Astrocyte (in vitro differentiated cells and primary cell): ENCODE results near the gene LCN10. TPM values are rescaled to one million over a fixed set of nuclear protein-coding genes. Genes with fewer than 3 reads are reported as not detected.

Experiments
- DNase-seq: peaks from one replicate; pipeline ENCODE4 v3.0.0-alpha.2; 2010; ENCODE audit warnings: low read depth
- FAIRE-seq: peaks from 2 replicates; lab custom pipeline; 2011; peaks lifted over from hg19 to GRCh38; lab: Jason Lieb, UNC
- H2AFZ ChIP-seq: 2 replicates; pipeline ENCODE4 v1.6.0; 2012; ENCODE audit warnings: low read depth, low read length, inconsistent platforms
- H3K27ac ChIP-seq: 2 replicates; pipeline ENCODE4 v1.5.1; 2011; ENCODE audit warnings: low read depth, low read length, inconsistent platforms
- H3K27me3 ChIP-seq: 2 replicates; pipeline ENCODE4 v1.6.0; 2011; ENCODE audit warnings: low read length, inconsistent platforms; ENCODE audit not compliant: insufficient read depth
- H3K36me3 ChIP-seq: 2 replicates; pipeline ENCODE4 v1.5.1; 2011; ENCODE audit warnings: low read length, inconsistent platforms; ENCODE audit not compliant: insufficient read depth
- H3K4me1 ChIP-seq: 2 replicates; pipeline ENCODE4 v1.5.1; 2011; ENCODE audit warnings: low read length, inconsistent platforms; ENCODE audit not compliant: insufficient read depth
- H3K4me2 ChIP-seq: 2 replicates; pipeline ENCODE4 v1.6.0; 2012; ENCODE audit warnings: low read length, inconsistent platforms
- H3K4me3 ChIP-seq: 2 replicates; pipeline ENCODE4 v1.5.1; 2011; ENCODE audit warnings: low read depth, mild to moderate bottlenecking, low read length, inconsistent platforms; ENCODE audit not compliant: insufficient read depth
- H3K79me2 ChIP-seq: 2 replicates; pipeline ENCODE4 v1.6.0; 2012; ENCODE audit warnings: mild to moderate bottlenecking, low read length, inconsistent platforms; ENCODE audit not compliant: insufficient read depth
- H3K9ac ChIP-seq: 2 replicates; pipeline ENCODE4 v1.6.0; 2012; ENCODE audit warnings: mild to moderate bottlenecking, low read length, inconsistent platforms
- H3K9me3 ChIP-seq: 2 replicates; pipeline ENCODE4 v1.5.1; 2012; ENCODE audit warnings: low read depth, mild to moderate bottlenecking, low read length, inconsistent platforms; ENCODE audit not compliant: insufficient read depth
- H4K20me1 ChIP-seq: 2 replicates; pipeline ENCODE4 v1.6.0; 2012; ENCODE audit warnings: low read length, inconsistent platforms; ENCODE audit not compliant: insufficient read depth
- H3K27ac Mint-ChIP-seq: one replicate; pipeline ENCODE4 v1.8.0; 2021; ENCODE audit warnings: mild to moderate bottlenecking, mixed read lengths; ENCODE audit not compliant: unreplicated experiment
- H3K27me3 Mint-ChIP-seq: one replicate; pipeline ENCODE4 v1.8.0; 2021; ENCODE audit warnings: low read depth, mixed read lengths; ENCODE audit not compliant: unreplicated experiment
- H3K36me3 Mint-ChIP-seq: one replicate; pipeline ENCODE4 v1.8.0; 2021; ENCODE audit warnings: low read depth, mixed read lengths; ENCODE audit not compliant: unreplicated experiment
- H3K4me1 Mint-ChIP-seq: one replicate; pipeline ENCODE4 v1.8.0; 2021; ENCODE audit warnings: low read depth, mixed read lengths; ENCODE audit not compliant: unreplicated experiment
- H3K4me3 Mint-ChIP-seq: one replicate; pipeline ENCODE4 v1.8.0; 2021; ENCODE audit warnings: mild to moderate bottlenecking, moderate library complexity, mixed read lengths; ENCODE audit not compliant: unreplicated experiment
- H3K9me3 Mint-ChIP-seq: one replicate; pipeline ENCODE4 v1.8.0; 2021; ENCODE audit warnings: mild to moderate bottlenecking, mixed read lengths; ENCODE audit not compliant: unreplicated experiment
- CTCF ChIP-seq: IDR thresholded peaks from 2 replicates; pipeline ENCODE4 v1.5.1; 2011; ENCODE audit warnings: low read depth, mild to moderate bottlenecking, inconsistent platforms, low read length, moderate library complexity; ENCODE audit not compliant: insufficient read depth
- EZH2 ChIP-seq: IDR thresholded peaks from 2 replicates; pipeline ENCODE4 v1.6.1; 2012; ENCODE audit warnings: mild to moderate bottlenecking, low read length, inconsistent platforms; ENCODE audit not compliant: insufficient read depth
- total RNA-seq: library from RNA; stranded (reverse); gene quantifications from 2 replicates; pipeline ENCODE4 v1.2.1, GENCODE V29; 2021

The LCN10 gene
- total RNA-seq, 1 donor from 2014 or later = not detected

GRCh38 chr9:136763649-136764035 is 20.9 kb upstream of the LCN10 start:
- no peak for TF ChIP-seq CTCF
- TF ChIP-seq EZH2 = no peak
- H3K36me3 ChIP-seq = no peaks in the 10 kb centered on the region
- H4K20me1 ChIP-seq = no peaks in the 10 kb centered on the region
- no peaks in the 10 kb centered on the region for H3K9me3 Mint-ChIP-seq
- H3K4me1 Mint-ChIP-seq = no peaks in the 10 kb centered on the region
- no peak overlapping the region for H3K4me3 Mint-ChIP-seq
- no peak overlapping the region for H3K4me2 ChIP-seq
- peaks cover 15% of the 10 kb centered on the region for H3K27me3 Mint-ChIP-seq
- no peaks in the 10 kb centered on the region for H3K4me1 ChIP-seq
- H3K9me3 ChIP-seq = no peaks in the 10 kb centered on the region
- DNase-seq (no peak), FAIRE-seq (no peak)
- no peak overlapping the region for H3K27ac ChIP-seq
- H2AFZ ChIP-seq = no peak overlapping the region
- no peak overlapping the region for H3K4me3 ChIP-seq
- no peak overlapping the region for H3K9ac ChIP-seq
- no peaks in the 10 kb centered on the region for H3K36me3 Mint-ChIP-seq
- H3K27me3 ChIP-seq = peaks cover 3% of the 10 kb centered on the region
- H3K79me2 ChIP-seq = no peaks in the 10 kb centered on the region
- H3K27ac Mint-ChIP-seq = no peak overlapping the region

DNA sequence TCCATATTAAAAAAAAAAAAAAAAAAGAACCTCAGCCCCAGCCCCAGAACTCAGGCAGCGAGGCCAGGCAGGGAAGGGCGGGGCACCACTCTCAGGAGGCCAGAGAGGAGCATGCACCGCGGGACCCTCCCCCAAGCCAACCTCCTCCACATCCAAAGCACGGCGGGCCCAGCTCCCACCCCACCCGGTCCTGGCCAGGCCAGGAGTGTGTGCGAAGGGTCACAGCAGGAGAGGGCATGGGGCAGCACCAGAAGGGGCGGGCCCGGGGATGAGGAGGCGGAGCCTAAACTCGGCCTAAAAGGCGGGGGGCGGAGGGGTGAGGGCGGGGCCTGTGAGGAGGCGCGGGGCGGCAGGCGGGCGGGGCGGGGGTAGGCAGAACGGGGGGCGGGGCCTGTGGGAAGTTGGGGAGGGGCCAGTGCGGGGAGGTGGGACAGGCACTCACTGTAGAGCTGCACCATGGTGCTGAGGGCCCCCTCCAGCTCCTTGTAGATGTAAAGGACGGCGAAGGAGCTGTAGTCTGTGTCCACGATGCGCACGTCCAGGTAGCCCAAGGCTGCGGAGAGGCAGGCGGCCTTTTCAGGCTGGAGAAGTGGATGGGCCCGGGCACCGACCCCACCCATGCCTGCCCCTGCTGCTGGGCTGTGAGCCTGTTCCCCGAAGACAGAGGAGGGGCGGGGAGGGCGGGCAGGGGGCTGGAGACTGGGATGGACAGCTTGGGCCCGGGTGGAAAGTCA is 20.3 kb upstream of the LCN10 start:
- DNase-seq (no peak), FAIRE-seq (no peak)
- no peaks in the 10 kb centered on the region for H3K36me3 ChIP-seq
- Mint-ChIP-seq H3K4me1 (no peaks in the 10 kb centered on the region), H3K27ac (no peak overlapping the region), H3K4me3 (no peak overlapping the region), H3K27me3 (peaks cover 13% of the 10 kb centered on the region), H3K9me3 (no peaks in the 10 kb centered on the region), H3K36me3 (no peaks in the 10 kb centered on the region)
- no peaks in the 10 kb centered on the region for H3K4me1 ChIP-seq
- H3K9me3 ChIP-seq = no peaks in the 10 kb centered on the region
- H3K4me3 ChIP-seq = no peak overlapping the region
- H4K20me1 ChIP-seq = no peaks in the 10 kb centered on the region
- H2AFZ ChIP-seq = no peak overlapping the region
- H3K27me3 ChIP-seq = peaks cover 3% of the 10 kb centered on the region
- H3K27ac ChIP-seq = no peak overlapping the region
- H3K4me2 ChIP-seq = no peak overlapping the region
- no peaks in the 10 kb centered on the region for H3K79me2 ChIP-seq
- no peak overlapping the region for H3K9ac ChIP-seq
- TF ChIP-seq EZH2 (no peak), CTCF (no peak)

DNA sequence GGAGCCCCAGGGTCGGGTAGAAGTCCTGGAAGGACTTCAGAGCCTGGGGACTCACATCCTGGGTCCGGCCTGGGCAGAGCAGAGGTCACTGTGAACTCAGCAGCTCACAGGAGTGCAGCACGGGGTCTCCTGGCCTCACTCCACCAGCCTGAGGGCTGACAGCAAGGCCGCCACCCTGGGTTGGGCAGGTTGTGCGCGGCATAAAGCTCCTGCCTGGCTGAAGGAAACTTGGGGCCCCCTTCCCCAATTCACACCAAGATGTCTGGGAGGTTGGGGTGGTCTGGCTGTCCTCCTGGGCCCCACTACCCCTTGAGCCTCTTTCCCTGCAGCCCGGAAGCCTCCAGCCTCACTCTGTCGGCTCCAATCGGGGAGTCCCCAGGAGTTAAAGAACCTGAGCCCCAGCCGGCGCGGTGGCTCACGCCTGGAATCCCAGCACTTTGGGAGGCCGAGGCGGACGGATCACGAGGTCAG is 19.5 kb upstream of the LCN10 start:
- H3K9me3 Mint-ChIP-seq = no peaks in the 10 kb centered on the region
- TF ChIP-seq CTCF = no peak
- TF ChIP-seq EZH2 = no peak
- peaks cover 8% of the 10 kb centered on the region for H3K27me3 Mint-ChIP-seq
- no peaks in the 10 kb centered on the region for H3K36me3 ChIP-seq
- no peak overlapping the region for H3K9ac ChIP-seq
- peaks cover 3% of the 10 kb centered on the region for H3K27me3 ChIP-seq
- H3K4me3 Mint-ChIP-seq = no peak overlapping the region
- no peaks in the 10 kb centered on the region for H3K4me1 ChIP-seq
- H3K27ac Mint-ChIP-seq = no peak overlapping the region
- H3K79me2 ChIP-seq = no peaks in the 10 kb centered on the region
- H3K4me3 ChIP-seq = no peak overlapping the region
- H3K36me3 Mint-ChIP-seq = no peaks in the 10 kb centered on the region
- DNase-seq (no peak), FAIRE-seq (no peak)
- no peaks in the 10 kb centered on the region for H3K9me3 ChIP-seq
- no peaks in the 10 kb centered on the region for H3K4me1 Mint-ChIP-seq
- no peak overlapping the region for H3K27ac ChIP-seq
- no peak overlapping the region for H2AFZ ChIP-seq
- no peak overlapping the region for H3K4me2 ChIP-seq
- no peaks in the 10 kb centered on the region for H4K20me1 ChIP-seq
